GM20431 (cell line): ENCODE measurements around the gene CLIC6.

Source experiments
- in situ Hi-C: fragments of 300-500 bp; cut with MseI, MboI; formaldehyde crosslinking; loops from one replicate; pipeline ENCODE4 v1.15.0; 2020; ENCODE audit warnings: low sequenced_read_pairs; ENCODE audit not compliant: unreplicated experiment

Gene CLIC6

DNA sequence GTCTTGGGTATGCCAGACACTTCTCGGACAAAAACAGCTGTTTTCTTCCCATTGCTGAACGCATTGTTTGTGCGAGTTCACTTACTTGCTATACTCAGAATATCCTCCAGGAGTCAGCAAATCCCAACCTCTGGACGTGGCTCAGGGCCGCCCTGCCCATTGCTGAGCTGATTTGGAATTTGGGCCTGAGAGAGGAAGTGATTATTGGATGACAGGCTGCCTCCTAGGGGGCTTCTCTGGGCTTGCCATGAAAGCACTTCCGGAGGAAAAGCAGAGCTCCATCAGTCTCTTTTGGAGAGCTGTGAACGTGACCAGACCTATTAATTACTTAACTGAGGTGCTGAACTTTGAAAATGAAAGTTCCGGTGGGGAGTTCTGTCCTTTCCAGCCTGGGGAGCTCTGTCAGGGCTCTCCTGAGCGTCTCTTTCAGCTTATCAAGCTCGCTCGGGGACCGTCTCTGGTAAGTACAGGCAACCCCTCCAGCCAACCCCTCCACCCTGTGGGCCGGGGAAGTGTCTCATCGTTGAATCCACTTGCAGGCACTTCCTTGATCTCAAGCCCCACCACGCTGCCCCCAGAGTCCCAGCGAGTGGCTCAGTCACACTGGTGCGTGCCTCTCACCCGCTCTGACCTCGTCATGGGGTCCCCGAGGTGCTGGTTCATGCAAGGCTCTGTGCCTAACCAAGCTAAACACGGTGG lies 76.9 kb downstream of the CLIC6 start:
- in situ Hi-C loops, result loop anchor here (25.0 kb wide), 1 partner anchor 1092 kb away; no protein-coding TSS in a partner anchor

DNA sequence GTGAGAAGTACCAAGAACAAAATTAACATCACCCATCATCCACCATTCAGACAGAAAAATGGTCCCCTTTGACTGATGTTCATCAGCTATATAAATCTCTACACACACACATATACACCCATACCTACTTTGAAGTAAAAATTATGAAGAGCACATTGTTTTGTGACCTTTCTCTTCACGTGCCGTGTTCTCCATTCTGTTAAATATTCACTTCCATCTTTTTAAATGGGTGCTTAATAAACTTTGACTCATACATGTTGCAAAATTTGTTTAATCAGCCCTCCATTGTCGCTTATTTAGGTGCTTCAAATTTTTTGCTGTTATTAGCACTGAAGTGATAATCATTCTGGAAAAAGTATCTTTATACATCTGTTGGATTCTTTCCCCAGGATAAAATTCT lies 80.1 kb downstream of the CLIC6 start:
- in situ Hi-C loops, result loop anchor here (25.0 kb wide), 1 partner anchor 1088 kb away; no protein-coding TSS in a partner anchor

- in situ Hi-C loops, result no loop called here
Observed at GRCh38 chr21:34754690-34755647, 86.2 kb downstream of the CLIC6 start.

- in situ Hi-C loops, result no loop called here
Observed at GRCh38 chr21:34761758-34762330, 93.0 kb downstream of the CLIC6 start.

- in situ Hi-C loops, result no loop called here
Observed at GRCh38 chr21:34762786-34763185, 94.0 kb downstream of the CLIC6 start.

- in situ Hi-C loops, result no loop called here
Observed at GRCh38 chr21:34764715-34765284, 96.0 kb downstream of the CLIC6 start.

- in situ Hi-C loops, result no loop called here
Observed at GRCh38 chr21:34765619-34766018, 96.8 kb downstream of the CLIC6 start.

- in situ Hi-C loops, result no loop called here
Observed at GRCh38 chr21:34766862-34767261, 98.1 kb downstream of the CLIC6 start.
